GM23338 (cell line): ENCODE data around the gene PROSER2. TPM values are rescaled to one million over a fixed set of nuclear protein-coding genes. Genes with fewer than 3 reads are reported as not detected.
A peak's percentile ranks its signal among the peaks of the same experiment; 100 is the strongest.

Experiments
- ATAC-seq: fragments of 200-7000 bp; cut with Tn5 transposase; 3 replicates; pipeline ENCODE4 v1.9.1; 2020
- DNase-seq: peaks from one replicate; pipeline ENCODE4 v3.0.0-alpha.2; 2015; ENCODE audit warnings: low spot score
- H2AFZ ChIP-seq: fragments of 200-600 bp; sonication (generic); 2 replicates; pipeline ENCODE4 v1.8.0; 2016; ENCODE audit warnings: antibody characterized with exemption, mild to moderate bottlenecking, moderate library complexity
- H3F3A ChIP-seq: fragments of 200-600 bp; sonication (generic); replicated peaks from 2 replicates; pipeline ENCODE4 v1.8.0; 2017; ENCODE audit warnings: antibody characterized with exemption, mixed run types, low read depth
- H3K27ac ChIP-seq: fragments of 200-600 bp; sonication (generic); 2 replicates; pipeline ENCODE4 v1.6.1; 2016; ENCODE audit warnings: low read depth
- H3K27me3 ChIP-seq: fragments of 200-600 bp; sonication (generic); 2 replicates; pipeline ENCODE4 v1.8.0; 2016; ENCODE audit warnings: mild to moderate bottlenecking, mixed run types, moderate library complexity; ENCODE audit not compliant: insufficient read depth
- H3K36me3 ChIP-seq: fragments of 200-600 bp; sonication (generic); 2 replicates; pipeline ENCODE4 v1.8.0; 2016; ENCODE audit warnings: mild to moderate bottlenecking; ENCODE audit not compliant: insufficient read depth
- H3K4me1 ChIP-seq: fragments of 200-600 bp; sonication (generic); 2 replicates; pipeline ENCODE4 v1.8.0; 2016; ENCODE audit warnings: mild to moderate bottlenecking, moderate library complexity; ENCODE audit not compliant: insufficient read depth
- H3K4me2 ChIP-seq: fragments of 200-600 bp; sonication (generic); 2 replicates; pipeline ENCODE4 v1.7.1; 2017; ENCODE audit warnings: mixed run types
- H3K4me3 ChIP-seq: fragments of 200-600 bp; sonication (generic); 2 replicates; pipeline ENCODE4 v1.6.1; 2016; ENCODE audit warnings: mixed run types
- H3K79me2 ChIP-seq: fragments of 200-600 bp; sonication (generic); replicated peaks from 2 replicates; pipeline ENCODE4 v1.8.0; 2017; ENCODE audit warnings: mild to moderate bottlenecking; ENCODE audit not compliant: insufficient read depth
- H3K9me2 ChIP-seq: fragments of 200-600 bp; sonication (generic); 2 replicates; pipeline ENCODE4 v1.8.0; 2017; ENCODE audit not compliant: insufficient read depth
- H4K20me1 ChIP-seq: fragments of 200-600 bp; sonication (generic); replicated peaks from 2 replicates; pipeline ENCODE4 v1.8.0; 2017; ENCODE audit warnings: mild to moderate bottlenecking; ENCODE audit not compliant: insufficient read depth
- H3K27ac Mint-ChIP-seq: 2 replicates; pipeline ENCODE4 v1.8.0; 2020; ENCODE audit warnings: inconsistent platforms, mild to moderate bottlenecking, moderate library complexity, mixed read lengths
- H3K27me3 Mint-ChIP-seq: 3 replicates; pipeline ENCODE4 v1.8.0; 2022; ENCODE audit warnings: low read depth, mild to moderate bottlenecking, moderate library complexity, mixed read lengths, inconsistent platforms; ENCODE audit not compliant: insufficient read depth, poor library complexity
- H3K36me3 Mint-ChIP-seq: 3 replicates; pipeline ENCODE4 v1.8.0; 2021; ENCODE audit warnings: low read depth, mild to moderate bottlenecking, inconsistent platforms, moderate library complexity, mixed read lengths
- H3K4me1 Mint-ChIP-seq: 3 replicates; pipeline ENCODE4 v1.8.0; 2020; ENCODE audit warnings: mild to moderate bottlenecking, inconsistent platforms, mixed read lengths
- H3K4me3 Mint-ChIP-seq: 3 replicates; pipeline ENCODE4 v1.8.0; 2021; ENCODE audit warnings: moderate library complexity, mild to moderate bottlenecking, inconsistent platforms, mixed read lengths
- H3K9me3 Mint-ChIP-seq: 3 replicates; pipeline ENCODE4 v1.8.0; 2020; ENCODE audit warnings: moderate library complexity, mild to moderate bottlenecking, inconsistent platforms, mixed read lengths
- CREB1 ChIP-seq: fragments of 250-450 bp; sonication (Bioruptor Pico); IDR thresholded peaks from 2 replicates; pipeline ENCODE4 v1.5.0; 2020; ENCODE audit warnings: low read depth, mild to moderate bottlenecking, moderate library complexity
- EZH2phosphoT487 ChIP-seq: fragments of 200-600 bp; sonication (generic); IDR thresholded peaks from one replicate; pipeline ENCODE4 v1.8.1; 2018; ENCODE audit warnings: antibody characterized with exemption; ENCODE audit not compliant: unreplicated experiment
- JUNB ChIP-seq: IDR thresholded peaks from one replicate; pipeline ENCODE4 v1.6.1; 2016; ENCODE audit warnings: antibody characterized with exemption; ENCODE audit not compliant: unreplicated experiment
- NANOG ChIP-seq: IDR thresholded peaks from 2 replicates; pipeline ENCODE4 v1.6.1; 2016; ENCODE audit warnings: antibody characterized with exemption, borderline replicate concordance
- POLR2AphosphoS5 ChIP-seq: IDR thresholded peaks from 2 replicates; pipeline ENCODE4 v1.6.1; 2016; ENCODE audit warnings: antibody characterized with exemption, low read depth
- ZNF114 ChIP-seq: fragments of 250-450 bp; sonication (Bioruptor Pico); IDR thresholded peaks from 2 replicates; pipeline ENCODE4 v1.5.0; 2020; ENCODE audit warnings: mild to moderate bottlenecking, moderate library complexity
- polyA plus RNA-seq: library from polyadenylated mRNA; unstranded; fragments of >200 nt; fragmentation: Nextera tagmentation; extraction: Ambion mirVana; gene quantifications from 2 replicates; pipeline ENCODE4 v1.2.1, GENCODE V29; 2016
- total RNA-seq: library from RNA; depleted of rRNA; stranded (reverse); fragments of >200 nt; shearing (Covaris generic); gene quantifications from 2 replicates; pipeline ENCODE4 v1.2.3, GENCODE V29; 2014
- TF ChIP-seq, protein P1 (sequence below), 2 experiments: fragments of 200-600 bp in 1 of 2; sonication (generic) in 1 of 2; conservative IDR thresholded peaks; 2 replicates each; pipeline versions ENCODE4 v1.5.1 to v1.6.1; 2016 to 2017; ENCODE audit warnings: antibody characterized with exemption in 2 of 2, low read depth in 2 of 2, mild to moderate bottlenecking in 2 of 2, moderate library complexity in 1 of 2
- TF ChIP-seq, protein P2 (sequence below): IDR thresholded peaks from 2 replicates; pipeline ENCODE4 v1.6.1; 2016; ENCODE audit warnings: antibody characterized with exemption

Gene PROSER2
- total and polyA plus RNA-seq, 2 experiments from 2014 or later, result 4.2 to 10.8 TPM

DNA sequence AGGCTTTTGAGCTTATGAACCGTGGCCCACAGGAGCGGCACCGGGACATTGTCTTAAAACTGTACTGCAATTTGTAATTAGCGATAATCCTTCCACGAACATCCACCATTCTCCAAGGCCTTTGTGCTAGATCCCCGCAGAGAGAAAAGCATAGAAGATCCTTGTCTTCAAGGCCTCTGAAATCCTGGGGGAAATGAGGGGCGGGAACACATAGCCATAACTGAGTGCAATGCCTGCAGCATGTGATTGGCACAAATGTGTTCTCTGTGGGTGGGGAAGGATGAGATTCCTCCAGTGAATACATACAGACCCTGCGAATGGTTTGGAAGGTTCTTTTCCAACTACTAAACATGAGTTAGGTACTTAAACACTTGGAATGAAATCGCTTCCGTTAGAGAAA lies 25.9 kb upstream of the PROSER2 start:
- Histone ChIP-seq H3K4me3 (no peak overlapping the region), H3K27me3 (no peaks in the 10 kb centered on the region), H3K4me1 (no peaks in the 10 kb centered on the region), H3K79me2 (no peaks in the 10 kb centered on the region), H3K27ac (no peak overlapping the region), H2AFZ (peak overlapping the region; percentile 38), H3F3A (no peaks in the 10 kb centered on the region), H3K4me2 (no peak overlapping the region), H3K9me2 (no peaks in the 10 kb centered on the region), H4K20me1 (no peaks in the 10 kb centered on the region), H3K36me3 (no peaks in the 10 kb centered on the region; the same call in 1 of the 2 replicates)
- Mint-ChIP-seq H3K27ac (no peak overlapping the region), H3K4me3 (no peak overlapping the region), H3K4me1 (peaks cover 19% of the 10 kb centered on the region), H3K27me3 (peaks cover 7% of the 10 kb centered on the region), H3K36me3 (peaks cover 6% of the 10 kb centered on the region; the same call in 2 of the 3 replicates), H3K9me3 (peaks cover 6% of the 10 kb centered on the region)
- TF ChIP-seq, protein P1, sequence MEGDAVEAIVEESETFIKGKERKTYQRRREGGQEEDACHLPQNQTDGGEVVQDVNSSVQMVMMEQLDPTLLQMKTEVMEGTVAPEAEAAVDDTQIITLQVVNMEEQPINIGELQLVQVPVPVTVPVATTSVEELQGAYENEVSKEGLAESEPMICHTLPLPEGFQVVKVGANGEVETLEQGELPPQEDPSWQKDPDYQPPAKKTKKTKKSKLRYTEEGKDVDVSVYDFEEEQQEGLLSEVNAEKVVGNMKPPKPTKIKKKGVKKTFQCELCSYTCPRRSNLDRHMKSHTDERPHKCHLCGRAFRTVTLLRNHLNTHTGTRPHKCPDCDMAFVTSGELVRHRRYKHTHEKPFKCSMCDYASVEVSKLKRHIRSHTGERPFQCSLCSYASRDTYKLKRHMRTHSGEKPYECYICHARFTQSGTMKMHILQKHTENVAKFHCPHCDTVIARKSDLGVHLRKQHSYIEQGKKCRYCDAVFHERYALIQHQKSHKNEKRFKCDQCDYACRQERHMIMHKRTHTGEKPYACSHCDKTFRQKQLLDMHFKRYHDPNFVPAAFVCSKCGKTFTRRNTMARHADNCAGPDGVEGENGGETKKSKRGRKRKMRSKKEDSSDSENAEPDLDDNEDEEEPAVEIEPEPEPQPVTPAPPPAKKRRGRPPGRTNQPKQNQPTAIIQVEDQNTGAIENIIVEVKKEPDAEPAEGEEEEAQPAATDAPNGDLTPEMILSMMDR (conservative IDR thresholded peaks at IDR 0.05; ENCODE audit: low read depth in 2 of 2), result no peak
- no peak for TF ChIP-seq JUNB
- no peak for TF ChIP-seq NANOG
- TF ChIP-seq POLR2AphosphoS5, result no peak
- TF ChIP-seq, protein P2, sequence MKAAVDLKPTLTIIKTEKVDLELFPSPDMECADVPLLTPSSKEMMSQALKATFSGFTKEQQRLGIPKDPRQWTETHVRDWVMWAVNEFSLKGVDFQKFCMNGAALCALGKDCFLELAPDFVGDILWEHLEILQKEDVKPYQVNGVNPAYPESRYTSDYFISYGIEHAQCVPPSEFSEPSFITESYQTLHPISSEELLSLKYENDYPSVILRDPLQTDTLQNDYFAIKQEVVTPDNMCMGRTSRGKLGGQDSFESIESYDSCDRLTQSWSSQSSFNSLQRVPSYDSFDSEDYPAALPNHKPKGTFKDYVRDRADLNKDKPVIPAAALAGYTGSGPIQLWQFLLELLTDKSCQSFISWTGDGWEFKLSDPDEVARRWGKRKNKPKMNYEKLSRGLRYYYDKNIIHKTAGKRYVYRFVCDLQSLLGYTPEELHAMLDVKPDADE, result no peak
- no peak for TF ChIP-seq EZH2phosphoT487
- no peak for TF ChIP-seq ZNF114 (CRISPR knock-in tag)
- ATAC-seq, result no peak
- DNase-seq, result no peak

DNA sequence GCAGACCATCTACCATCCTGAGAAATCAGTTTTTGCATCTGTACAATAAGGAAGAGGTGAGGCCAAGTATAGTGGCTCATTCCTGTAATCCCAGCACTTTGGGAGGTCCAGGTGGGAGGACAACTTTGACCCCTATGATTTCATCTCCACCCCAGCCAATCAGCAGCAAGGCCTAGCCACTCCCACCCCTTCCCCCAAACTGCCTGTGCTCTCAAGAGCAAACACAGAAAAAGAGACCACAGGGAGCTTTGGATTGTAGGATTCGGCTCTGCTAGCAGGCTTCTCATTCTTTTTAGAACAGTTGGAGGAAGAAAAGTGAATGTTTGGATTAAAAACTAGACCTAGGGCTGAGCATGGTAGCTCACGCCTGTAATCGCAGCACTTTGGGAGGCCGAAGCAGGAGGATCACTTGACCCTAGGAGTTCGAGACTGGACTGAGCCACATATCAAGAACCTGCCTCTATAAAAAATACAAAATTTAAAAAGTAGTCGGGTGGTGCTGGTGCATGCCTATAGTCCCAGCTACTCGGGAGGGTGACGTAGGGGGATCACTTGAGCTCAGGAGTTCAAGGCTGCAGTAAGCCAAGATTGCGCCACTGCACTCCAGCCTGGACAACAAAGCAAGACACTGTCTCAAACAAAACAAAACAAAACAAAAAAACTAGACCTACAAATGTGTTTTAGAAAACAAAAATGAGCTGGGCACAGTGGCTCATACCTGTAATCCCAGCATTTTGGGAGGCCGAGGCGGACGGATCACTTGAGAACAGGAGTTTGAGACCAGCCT lies 25.1 kb upstream of the PROSER2 start:
- H3K9me2 ChIP-seq, result no peaks in the 10 kb centered on the region
- DNase-seq (no peak), ATAC-seq (peak; percentile 24; the same call in 2 of the 3 replicates)
- H3K79me2 ChIP-seq, result no peaks in the 10 kb centered on the region
- no peaks in the 10 kb centered on the region for H4K20me1 ChIP-seq
- Mint-ChIP-seq H3K27ac (peak overlapping the region; percentile 74), H3K27me3 (peaks cover 7% of the 10 kb centered on the region), H3K9me3 (peaks cover 7% of the 10 kb centered on the region), H3K4me3 (no peak overlapping the region), H3K4me1 (peaks cover 19% of the 10 kb centered on the region), H3K36me3 (peaks cover 6% of the 10 kb centered on the region; the same call in 2 of the 3 replicates)
- H3K27me3 ChIP-seq, result no peaks in the 10 kb centered on the region
- H3K4me2 ChIP-seq, result no peak overlapping the region
- TF ChIP-seq, protein P2, result no peak
- TF ChIP-seq POLR2AphosphoS5 (no peak), CREB1 (CRISPR knock-in tag) (no peak), EZH2phosphoT487 (no peak), NANOG (no peak)
- TF ChIP-seq, protein P1 (conservative IDR thresholded peaks at IDR 0.05; ENCODE audit: low read depth in 2 of 2), result no peak
- no peaks in the 10 kb centered on the region for H3F3A ChIP-seq
- H3K4me1 ChIP-seq, result no peaks in the 10 kb centered on the region
- H3K4me3 ChIP-seq, result no peak overlapping the region
- H3K27ac ChIP-seq, result peak overlapping the region; percentile 41
- H2AFZ ChIP-seq, result peak overlapping the region; percentile 52; the same call in 1 of the 2 replicates
- no peaks in the 10 kb centered on the region; the same call in 1 of the 2 replicates for H3K36me3 ChIP-seq
